GM12875 (cell line): ENCODE results near the gene SAXO1.

Source experiments
- H3K4me3 ChIP-seq: one replicate; pipeline ENCODE4 v1.5.1; 2011; ENCODE audit warnings: low read depth, low read length, control low read depth
- TF ChIP-seq, protein P1 (sequence below): IDR thresholded peaks from 2 replicates; pipeline ENCODE4 v1.5.1; 2011; ENCODE audit warnings: low read depth, mild to moderate bottlenecking, control low read depth, inconsistent platforms, low read length, moderate library complexity, borderline replicate concordance; ENCODE audit not compliant: insufficient read depth

SAXO1 gene

DNA sequence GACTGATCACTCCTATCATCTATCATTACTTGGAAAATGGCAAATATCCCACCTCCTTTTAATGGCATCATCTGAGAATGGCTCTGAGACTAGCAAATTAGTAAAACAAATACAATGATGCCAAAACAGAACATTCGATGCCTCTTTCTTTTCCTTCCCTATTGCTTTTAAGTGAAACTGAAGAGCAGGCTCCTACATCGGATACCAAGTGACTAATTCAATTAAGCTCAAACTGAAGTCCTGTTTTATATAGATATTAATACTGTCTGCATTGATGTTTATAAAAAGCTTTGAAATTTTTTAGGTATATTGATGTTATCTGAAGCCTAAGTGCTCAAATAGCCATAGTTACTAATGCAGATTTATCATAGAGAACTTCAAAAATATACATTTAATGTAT is 43.9 kb downstream of the SAXO1 start:
- H3K4me3 ChIP-seq, result no peak overlapping the region
- TF ChIP-seq, protein P1, sequence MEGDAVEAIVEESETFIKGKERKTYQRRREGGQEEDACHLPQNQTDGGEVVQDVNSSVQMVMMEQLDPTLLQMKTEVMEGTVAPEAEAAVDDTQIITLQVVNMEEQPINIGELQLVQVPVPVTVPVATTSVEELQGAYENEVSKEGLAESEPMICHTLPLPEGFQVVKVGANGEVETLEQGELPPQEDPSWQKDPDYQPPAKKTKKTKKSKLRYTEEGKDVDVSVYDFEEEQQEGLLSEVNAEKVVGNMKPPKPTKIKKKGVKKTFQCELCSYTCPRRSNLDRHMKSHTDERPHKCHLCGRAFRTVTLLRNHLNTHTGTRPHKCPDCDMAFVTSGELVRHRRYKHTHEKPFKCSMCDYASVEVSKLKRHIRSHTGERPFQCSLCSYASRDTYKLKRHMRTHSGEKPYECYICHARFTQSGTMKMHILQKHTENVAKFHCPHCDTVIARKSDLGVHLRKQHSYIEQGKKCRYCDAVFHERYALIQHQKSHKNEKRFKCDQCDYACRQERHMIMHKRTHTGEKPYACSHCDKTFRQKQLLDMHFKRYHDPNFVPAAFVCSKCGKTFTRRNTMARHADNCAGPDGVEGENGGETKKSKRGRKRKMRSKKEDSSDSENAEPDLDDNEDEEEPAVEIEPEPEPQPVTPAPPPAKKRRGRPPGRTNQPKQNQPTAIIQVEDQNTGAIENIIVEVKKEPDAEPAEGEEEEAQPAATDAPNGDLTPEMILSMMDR, result no peak

DNA sequence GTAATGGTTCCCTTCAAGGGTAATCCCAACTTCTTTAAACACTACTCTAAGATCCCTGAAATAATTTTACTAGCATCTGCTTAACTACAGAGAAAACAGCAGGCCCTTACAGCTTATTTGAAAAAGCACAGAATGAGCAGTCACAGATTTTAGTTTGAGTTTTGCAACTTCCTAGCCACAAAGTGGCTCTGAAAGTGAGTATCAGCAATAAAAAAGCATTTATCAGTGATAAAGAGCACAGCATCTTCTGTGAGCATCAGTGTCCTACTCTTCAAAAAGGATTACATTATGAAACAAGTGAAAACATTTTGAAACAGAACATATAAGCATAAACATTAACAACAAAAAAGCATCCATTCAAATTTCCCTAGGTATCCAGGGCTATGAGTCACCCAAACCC is 45.0 kb downstream of the SAXO1 start:
- no peak overlapping the region for H3K4me3 ChIP-seq
- TF ChIP-seq, protein P1, result no peak

DNA sequence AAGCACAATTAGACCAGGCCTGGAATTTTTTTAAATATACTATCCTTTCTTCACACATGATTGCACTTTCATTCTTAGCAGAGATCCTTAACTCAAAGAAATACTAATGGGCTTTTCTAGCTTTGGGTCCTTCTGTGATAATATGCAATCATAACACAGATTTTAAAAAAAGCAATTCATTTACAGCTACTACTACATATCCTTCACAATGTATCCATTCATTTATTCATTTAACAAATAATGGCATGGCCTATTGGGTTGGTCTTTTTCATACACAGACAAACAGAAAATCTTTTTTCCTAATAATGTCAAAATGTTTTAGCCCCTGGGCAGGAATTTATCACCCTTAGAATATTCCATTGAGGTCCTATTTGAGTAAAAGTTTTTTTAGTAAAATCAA is 47.0 kb downstream of the SAXO1 start:
- no peak overlapping the region for H3K4me3 ChIP-seq
- TF ChIP-seq, protein P1, result no peak

DNA sequence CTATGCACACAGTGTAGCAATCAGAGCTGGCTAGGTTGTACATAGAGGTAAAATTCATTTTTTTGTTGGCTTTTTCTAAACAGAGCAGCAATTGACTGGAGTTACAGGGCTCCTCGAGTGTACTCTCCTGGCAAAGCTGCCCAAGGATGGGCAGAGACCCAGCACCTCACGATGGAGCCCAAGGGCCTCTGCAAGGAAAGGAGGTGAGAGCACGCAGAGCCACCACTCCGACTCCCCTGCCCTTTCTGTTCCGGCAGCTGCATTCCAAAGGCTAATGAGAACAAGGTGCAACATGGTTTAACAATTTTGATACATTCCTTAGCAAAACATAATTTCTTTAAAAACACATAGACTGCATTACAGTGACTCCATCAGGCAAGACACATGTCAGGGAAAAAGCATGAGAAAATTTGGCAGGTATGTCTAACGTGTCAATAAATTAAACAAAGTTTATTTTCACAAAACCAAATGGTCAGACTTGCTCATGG is 47.5 kb downstream of the SAXO1 start:
- H3K4me3 ChIP-seq, result no peak overlapping the region
- TF ChIP-seq, protein P1, result no peak

DNA sequence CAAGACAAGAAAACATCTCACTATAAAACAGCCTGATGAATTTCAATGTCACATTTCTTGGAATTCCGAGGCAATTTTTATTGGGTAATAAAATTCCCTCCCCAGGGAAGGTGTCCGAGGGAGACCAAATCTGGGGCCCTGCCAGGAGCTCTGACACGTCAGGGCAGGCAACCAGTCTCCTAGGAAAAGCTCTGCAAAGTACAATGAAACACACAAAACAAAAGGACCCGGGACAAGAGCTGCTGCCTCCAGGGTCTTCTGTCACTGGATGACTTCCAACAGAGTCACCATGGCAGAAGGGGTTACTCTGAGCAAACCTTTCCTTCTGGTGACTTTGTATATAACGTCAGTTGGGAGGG is 50.8 kb downstream of the SAXO1 start:
- TF ChIP-seq, protein P1, result no peak
- no peak overlapping the region for H3K4me3 ChIP-seq

DNA sequence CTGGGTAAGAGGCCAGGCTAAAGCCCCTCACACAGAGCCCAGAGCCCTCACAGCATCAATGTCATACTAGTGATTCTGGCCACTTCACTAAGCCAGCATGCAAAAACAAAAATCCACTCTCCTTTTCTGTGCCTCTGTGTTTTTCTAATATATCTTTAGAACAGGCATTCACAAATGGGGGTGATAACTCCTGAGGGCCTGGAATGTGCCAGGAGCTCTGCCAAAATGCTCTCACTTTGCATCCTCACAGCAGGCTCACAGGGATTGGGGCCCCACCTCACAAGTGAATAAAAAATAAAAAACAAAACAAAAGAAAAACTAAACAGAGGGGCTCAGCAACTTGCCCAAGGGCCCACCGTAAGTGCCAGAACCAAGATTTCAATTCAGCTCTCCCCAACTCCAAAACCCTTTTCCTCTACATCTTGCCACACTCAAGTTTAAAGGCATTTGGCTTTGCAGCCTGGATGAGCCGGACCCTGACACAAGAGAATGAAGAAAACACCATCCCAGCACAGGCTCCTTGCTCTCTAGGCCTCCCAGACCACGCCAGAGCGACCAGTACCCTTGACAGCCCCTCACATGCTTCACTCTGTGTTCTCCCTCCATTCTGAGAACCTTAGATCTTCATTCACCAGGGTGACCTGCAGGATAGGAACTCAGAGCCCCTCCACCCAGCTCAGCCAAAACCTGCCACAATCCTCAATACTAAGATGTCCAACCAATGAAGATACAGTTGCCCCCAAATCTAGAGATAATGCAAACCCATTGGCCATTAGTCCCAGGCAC is 51.3 kb downstream of the SAXO1 start:
- H3K4me3 ChIP-seq, result no peak overlapping the region
- TF ChIP-seq, protein P1, result no peak

DNA sequence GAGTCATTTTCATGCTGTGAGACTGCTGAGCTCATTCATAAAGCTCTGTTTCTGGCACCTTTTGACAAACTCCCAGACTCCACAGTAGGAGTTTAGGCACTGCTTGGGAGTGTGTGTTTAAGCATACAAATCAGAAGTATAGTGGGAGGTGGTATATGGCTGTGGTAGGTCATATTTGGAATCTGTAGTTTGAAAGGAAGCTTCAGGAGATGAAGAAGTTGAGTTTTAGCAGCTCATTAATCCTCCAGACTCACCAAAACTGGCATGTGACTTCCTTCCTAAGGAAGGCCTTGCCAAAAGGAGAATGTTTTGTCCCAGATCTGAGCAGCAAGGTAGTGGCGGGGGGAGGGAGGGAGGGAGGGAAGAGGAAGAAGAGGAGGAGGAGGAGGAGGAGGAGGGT is 52.8 kb downstream of the SAXO1 start:
- H3K4me3 ChIP-seq, result no peak overlapping the region
- TF ChIP-seq, protein P1, result no peak
